ENCODE measurements around the gene NUBP2.

NUBP2 gene

DNA sequence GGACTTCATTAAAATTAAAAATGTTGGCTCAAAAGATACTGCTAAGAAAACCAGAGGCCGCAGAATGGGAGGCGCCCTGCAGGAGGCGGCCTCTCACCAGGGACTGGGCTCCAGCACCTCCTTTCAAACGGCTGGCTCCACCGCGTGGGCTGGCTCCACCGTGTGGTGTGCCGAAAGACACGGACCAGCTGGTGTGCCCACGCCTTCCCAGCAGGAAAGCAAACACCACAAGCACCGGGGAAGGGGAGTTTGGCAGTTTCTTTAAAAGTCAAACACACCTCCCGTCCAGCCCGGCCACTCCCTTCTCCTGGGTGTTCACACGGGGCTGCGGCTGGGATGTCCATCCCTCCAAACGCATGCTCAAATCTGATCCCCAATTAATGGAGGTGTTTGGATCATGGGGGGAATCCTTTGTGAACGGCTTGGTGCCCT, 30.0 kb downstream of the NUBP2 start:
- Histone ChIP-seq H3K36me3 (ENCODE audit: control insufficient read depth in 4 of 4, insufficient read depth in 4 of 4, low read length in 3 of 4) (peaks cover 9 to 55% (median 35%) of the 10 kb centered on the region in 4 experiments), H3K4me3 (ENCODE audit: control insufficient read depth in 1 of 7, extremely low read depth in 1 of 7, insufficient read depth in 4 of 7, low read depth in 2 of 7, low read length in 6 of 7) (no peak overlapping the region), H3K27ac (ENCODE audit: insufficient read depth in 1 of 2, low read depth in 1 of 2, low read length in 2 of 2, poor library complexity in 1 of 2, severe bottlenecking in 2 of 2) (no peak overlapping the region), H3K9me3 (ENCODE audit: control extremely low read depth in 1 of 5, control insufficient read depth in 4 of 5, insufficient read depth in 2 of 5, low read depth in 1 of 5, low read length in 4 of 5) (no peaks in the 10 kb centered on the region), H3K4me1 (ENCODE audit: control extremely low read depth in 1 of 4, control insufficient read depth in 4 of 4, insufficient read depth in 4 of 4, low read length in 3 of 4) (peaks cover 0 to 4% (median 3%) of the 10 kb centered on the region in 4 experiments), H3K27me3 (replicated peaks in 2 of 5; ENCODE audit: control insufficient read depth in 4 of 5, insufficient read depth in 5 of 5, low read length in 4 of 5) (no peaks in the 10 kb centered on the region)
- 33% methylated on average over 8 of the region's 17 CpGs for WGBS (ENCODE audit: insufficient coverage)
- ChIA-PET CTCF (interaction anchor here (1.0 to 3.2 kb wide), 6 partner anchors 11 to 39 kb away, joined by 3 to 10 read pairs (median 8); partner anchors contain the start of genes EME2, FAHD1, HAGH and MRPS34), POLR2A (interaction anchor here (1.4 kb wide), 1 partner anchor 40 kb away, joined by 4 read pairs; the partner anchor contains the start of genes EME2 and MRPS34)
- DNase-seq = peak; percentile 75 to 87 (median 82)

DNA sequence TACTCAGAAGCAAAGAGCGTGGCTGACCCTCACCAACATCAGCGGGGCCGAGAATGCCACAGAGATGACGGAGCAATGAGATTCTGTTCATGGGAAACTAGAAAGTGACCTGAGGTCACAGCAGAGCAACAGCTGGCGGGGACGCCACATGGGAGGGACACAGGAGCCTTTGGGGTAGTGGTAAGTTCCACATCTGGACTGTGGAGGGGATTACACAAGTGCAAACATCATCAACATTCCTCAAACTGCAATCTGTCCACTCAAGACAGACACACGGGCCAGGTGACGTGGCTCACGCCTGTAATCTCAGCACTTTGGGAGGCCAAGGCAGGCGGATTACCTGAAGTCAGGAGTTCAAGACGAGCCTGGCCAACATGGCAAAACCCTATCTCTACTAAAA, 32.7 kb downstream of the NUBP2 start:
- DNase-seq = no peak
- no peaks in the 10 kb centered on the region for H3K27me3 ChIP-seq (replicated peaks in 2 of 5; ENCODE audit: control insufficient read depth in 4 of 5, insufficient read depth in 5 of 5, low read length in 4 of 5)
- no peaks in the 10 kb centered on the region for H3K9me3 ChIP-seq (ENCODE audit: control extremely low read depth in 1 of 5, control insufficient read depth in 4 of 5, insufficient read depth in 2 of 5, low read depth in 1 of 5, low read length in 4 of 5)
- H3K27ac ChIP-seq (ENCODE audit: insufficient read depth in 1 of 2, low read depth in 1 of 2, low read length in 2 of 2, poor library complexity in 1 of 2, severe bottlenecking in 2 of 2) = no peak overlapping the region
- peaks cover 0 to 4% (median 3%) of the 10 kb centered on the region in 4 experiments for H3K4me1 ChIP-seq (ENCODE audit: control extremely low read depth in 1 of 4, control insufficient read depth in 4 of 4, insufficient read depth in 4 of 4, low read length in 3 of 4)
- CTCF ChIA-PET = interaction anchor here (1.1 to 2.8 kb wide), 2 partner anchors 32 to 40 kb away, joined by 3 to 10 read pairs; partner anchors contain the start of genes NUBP2 and SPSB3
- peaks cover 9 to 50% (median 34%) of the 10 kb centered on the region in 4 experiments for H3K36me3 ChIP-seq (ENCODE audit: control insufficient read depth in 4 of 4, insufficient read depth in 4 of 4, low read length in 3 of 4)
- POLR2A ChIA-PET = no interaction called here
- WGBS (ENCODE audit: insufficient coverage) = 97% methylated on average over 10 of the region's 11 CpGs
- H3K4me3 ChIP-seq (ENCODE audit: control insufficient read depth in 1 of 7, extremely low read depth in 1 of 7, insufficient read depth in 4 of 7, low read depth in 2 of 7, low read length in 6 of 7) = no peak overlapping the region

DNA sequence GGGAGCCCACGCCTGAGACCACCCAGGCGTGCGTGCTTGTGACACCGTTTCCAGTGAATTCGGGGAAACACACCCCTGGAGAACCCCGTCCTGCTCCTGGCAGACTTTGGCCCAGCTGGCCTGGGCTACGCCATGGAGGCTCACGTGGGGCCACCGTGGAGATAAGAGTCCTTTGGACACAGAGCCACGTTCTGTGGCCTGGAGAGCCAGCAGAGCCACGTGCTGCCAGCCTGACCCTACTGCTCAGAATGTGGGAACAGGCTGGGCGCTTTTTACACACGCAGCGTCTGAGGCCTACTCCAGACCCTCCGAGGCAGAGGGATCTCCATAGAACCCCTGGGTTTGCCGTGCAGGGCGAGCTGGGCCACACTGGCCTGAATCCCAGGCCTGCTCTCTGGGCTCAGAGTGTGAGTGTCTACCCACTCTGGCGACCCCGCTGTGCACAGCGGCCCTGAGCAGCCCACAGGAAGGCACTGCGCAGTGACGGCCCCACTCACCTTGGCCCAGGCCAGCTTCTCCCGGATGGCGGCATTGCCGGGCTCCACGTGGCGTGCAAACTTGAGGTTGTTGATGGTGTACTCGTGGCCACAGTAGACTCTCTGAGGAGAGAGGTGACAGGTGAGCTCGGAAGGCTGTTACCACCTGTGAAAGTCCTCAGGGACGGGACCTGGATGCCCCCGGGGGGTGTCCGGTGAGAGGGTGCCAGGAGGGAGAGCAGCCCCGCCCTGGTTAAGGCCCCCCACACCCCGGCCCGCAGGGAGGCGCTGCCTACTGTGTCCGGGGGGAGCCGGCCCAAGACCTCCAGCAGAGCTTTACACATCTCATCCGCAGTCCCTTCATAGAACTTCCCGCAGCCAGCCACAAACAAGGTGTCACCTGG, 33.9 kb downstream of the NUBP2 start:
- peaks cover 0 to 4% (median 3%) of the 10 kb centered on the region in 4 experiments for H3K4me1 ChIP-seq (ENCODE audit: control extremely low read depth in 1 of 4, control insufficient read depth in 4 of 4, insufficient read depth in 4 of 4, low read length in 3 of 4)
- POLR2A ChIA-PET = no interaction called here
- no peak overlapping the region for H3K27ac ChIP-seq (ENCODE audit: insufficient read depth in 1 of 2, low read depth in 1 of 2, low read length in 2 of 2, poor library complexity in 1 of 2, severe bottlenecking in 2 of 2)
- WGBS (ENCODE audit: insufficient coverage) = 98% methylated on average over 33 of the region's 40 CpGs
- CTCF ChIA-PET = no interaction called here
- peaks cover 9 to 55% (median 34%) of the 10 kb centered on the region in 4 experiments for H3K36me3 ChIP-seq (ENCODE audit: control insufficient read depth in 4 of 4, insufficient read depth in 4 of 4, low read length in 3 of 4)
- H3K27me3 ChIP-seq (replicated peaks in 2 of 5; ENCODE audit: control insufficient read depth in 4 of 5, insufficient read depth in 5 of 5, low read length in 4 of 5) = no peaks in the 10 kb centered on the region
- H3K4me3 ChIP-seq (ENCODE audit: control insufficient read depth in 1 of 7, extremely low read depth in 1 of 7, insufficient read depth in 4 of 7, low read depth in 2 of 7, low read length in 6 of 7) = no peak overlapping the region
- DNase-seq = no peak
- no peaks in the 10 kb centered on the region for H3K9me3 ChIP-seq (ENCODE audit: control extremely low read depth in 1 of 5, control insufficient read depth in 4 of 5, insufficient read depth in 2 of 5, low read depth in 1 of 5, low read length in 4 of 5)

DNA sequence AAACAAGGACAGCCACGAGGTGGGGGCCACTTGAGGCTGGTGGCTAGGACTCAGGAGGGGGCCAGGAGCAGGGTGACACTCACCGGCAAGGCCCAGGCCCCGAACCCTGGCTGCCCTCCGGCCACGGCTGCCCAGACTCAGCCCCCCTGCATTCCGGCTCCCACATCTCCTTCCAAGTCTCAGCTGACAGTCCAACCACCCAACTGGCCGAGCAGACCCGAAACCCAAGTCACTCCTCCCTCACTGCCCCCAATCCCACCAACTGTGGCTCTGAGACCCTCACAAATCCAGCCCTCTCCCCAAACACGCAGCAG, 34.5 kb downstream of the NUBP2 start:
- H3K9me3 ChIP-seq (ENCODE audit: control extremely low read depth in 1 of 5, control insufficient read depth in 4 of 5, insufficient read depth in 2 of 5, low read depth in 1 of 5, low read length in 4 of 5) = no peaks in the 10 kb centered on the region
- DNase-seq = no peak
- H3K36me3 ChIP-seq (ENCODE audit: control insufficient read depth in 4 of 4, insufficient read depth in 4 of 4, low read length in 3 of 4) = peaks cover 9 to 60% (median 37%) of the 10 kb centered on the region in 4 experiments
- no peak overlapping the region for H3K27ac ChIP-seq (ENCODE audit: insufficient read depth in 1 of 2, low read depth in 1 of 2, low read length in 2 of 2, poor library complexity in 1 of 2, severe bottlenecking in 2 of 2)
- no peaks in the 10 kb centered on the region for H3K27me3 ChIP-seq (replicated peaks in 2 of 5; ENCODE audit: control insufficient read depth in 4 of 5, insufficient read depth in 5 of 5, low read length in 4 of 5)
- H3K4me3 ChIP-seq (ENCODE audit: control insufficient read depth in 1 of 7, extremely low read depth in 1 of 7, insufficient read depth in 4 of 7, low read depth in 2 of 7, low read length in 6 of 7) = no peak overlapping the region
- peaks cover 0 to 4% (median 3%) of the 10 kb centered on the region in 4 experiments for H3K4me1 ChIP-seq (ENCODE audit: control extremely low read depth in 1 of 4, control insufficient read depth in 4 of 4, insufficient read depth in 4 of 4, low read length in 3 of 4)
- POLR2A ChIA-PET = no interaction called here
- CTCF ChIA-PET = no interaction called here
- 100% methylated on average over 3 of the region's 9 CpGs for WGBS (ENCODE audit: insufficient coverage)

DNA sequence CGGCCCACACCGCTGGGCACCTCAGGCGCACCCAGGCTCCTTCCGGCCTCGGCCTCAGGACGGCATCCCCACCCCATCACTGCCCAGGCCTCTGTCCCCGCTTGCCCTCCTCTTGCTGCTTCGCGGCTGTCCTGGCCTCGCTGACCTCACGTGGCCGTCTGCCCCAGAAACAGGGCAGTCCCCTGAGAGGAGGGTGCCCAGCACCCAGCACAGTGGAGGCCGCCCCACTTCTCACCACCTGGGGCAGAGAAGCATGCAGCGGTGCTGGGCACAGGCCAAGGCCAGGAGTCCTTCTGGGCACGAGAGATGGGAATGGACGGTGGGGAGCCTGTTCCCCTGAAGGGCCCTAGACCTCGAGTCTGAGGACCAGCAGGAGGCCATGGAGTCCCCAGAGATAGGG, 35.0 kb downstream of the NUBP2 start:
- H3K9me3 ChIP-seq (ENCODE audit: control extremely low read depth in 1 of 5, control insufficient read depth in 4 of 5, insufficient read depth in 2 of 5, low read depth in 1 of 5, low read length in 4 of 5) = no peaks in the 10 kb centered on the region
- POLR2A ChIA-PET = no interaction called here
- WGBS (ENCODE audit: insufficient coverage) = 98% methylated on average over 17 of the region's 17 CpGs
- no peak overlapping the region for H3K27ac ChIP-seq (ENCODE audit: insufficient read depth in 1 of 2, low read depth in 1 of 2, low read length in 2 of 2, poor library complexity in 1 of 2, severe bottlenecking in 2 of 2)
- peaks cover 0 to 3% (median 3%) of the 10 kb centered on the region in 4 experiments for H3K4me1 ChIP-seq (ENCODE audit: control extremely low read depth in 1 of 4, control insufficient read depth in 4 of 4, insufficient read depth in 4 of 4, low read length in 3 of 4)
- no peak for DNase-seq
- H3K27me3 ChIP-seq (replicated peaks in 2 of 5; ENCODE audit: control insufficient read depth in 4 of 5, insufficient read depth in 5 of 5, low read length in 4 of 5) = no peaks in the 10 kb centered on the region
- peaks cover 9 to 65% (median 41%) of the 10 kb centered on the region in 4 experiments for H3K36me3 ChIP-seq (ENCODE audit: control insufficient read depth in 4 of 4, insufficient read depth in 4 of 4, low read length in 3 of 4)
- CTCF ChIA-PET = no interaction called here
- H3K4me3 ChIP-seq (ENCODE audit: control insufficient read depth in 1 of 7, extremely low read depth in 1 of 7, insufficient read depth in 4 of 7, low read depth in 2 of 7, low read length in 6 of 7) = no peak overlapping the region

DNA sequence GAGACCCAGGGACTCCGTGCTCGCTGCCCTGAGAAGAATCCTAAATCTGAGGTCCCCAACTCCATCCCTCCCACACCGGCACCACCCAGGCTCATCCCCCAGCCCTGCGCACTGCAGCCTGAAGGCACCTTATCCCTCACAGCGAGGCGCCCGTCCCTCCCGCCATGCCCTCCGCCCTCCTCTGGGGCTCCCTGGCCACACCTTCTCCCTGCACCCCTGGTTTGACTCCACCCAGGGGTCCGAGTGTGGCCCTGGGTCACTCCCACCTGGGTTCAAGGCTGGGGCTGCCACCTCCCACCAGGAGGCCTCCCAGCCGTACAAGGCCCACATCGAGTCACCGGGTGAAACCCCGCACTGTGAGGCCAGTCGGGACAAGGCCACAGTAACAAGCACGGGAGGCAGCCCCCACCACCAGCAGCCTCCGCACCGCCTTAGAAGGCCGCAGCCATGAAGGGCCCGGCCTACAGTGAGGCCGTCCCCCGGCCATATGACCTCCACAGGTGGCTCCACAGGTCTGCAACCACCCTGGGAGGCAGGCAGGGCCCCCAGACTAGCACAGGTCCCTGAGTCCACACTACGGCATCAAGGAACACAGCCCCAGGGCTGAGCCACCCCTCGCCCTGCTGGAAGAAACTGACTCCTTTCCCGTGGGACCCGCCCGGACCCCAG, 35.6 kb downstream of the NUBP2 start:
- no peaks in the 10 kb centered on the region for H3K4me1 ChIP-seq (ENCODE audit: control extremely low read depth in 1 of 4, control insufficient read depth in 4 of 4, insufficient read depth in 4 of 4, low read length in 3 of 4)
- H3K4me3 ChIP-seq (ENCODE audit: control insufficient read depth in 1 of 7, extremely low read depth in 1 of 7, insufficient read depth in 4 of 7, low read depth in 2 of 7, low read length in 6 of 7) = no peak overlapping the region
- WGBS (ENCODE audit: insufficient coverage) = 96% methylated on average over 23 of the region's 27 CpGs
- H3K27ac ChIP-seq (ENCODE audit: insufficient read depth in 1 of 2, low read depth in 1 of 2, low read length in 2 of 2, poor library complexity in 1 of 2, severe bottlenecking in 2 of 2) = no peak overlapping the region
- ChIA-PET POLR2A (no interaction called here), CTCF (no interaction called here)
- H3K36me3 ChIP-seq (ENCODE audit: control insufficient read depth in 4 of 4, insufficient read depth in 4 of 4, low read length in 3 of 4) = peaks cover 7 to 64% (median 41%) of the 10 kb centered on the region in 4 experiments
- no peaks in the 10 kb centered on the region for H3K27me3 ChIP-seq (replicated peaks in 2 of 5; ENCODE audit: control insufficient read depth in 4 of 5, insufficient read depth in 5 of 5, low read length in 4 of 5)
- no peak for DNase-seq
- no peaks in the 10 kb centered on the region for H3K9me3 ChIP-seq (ENCODE audit: control extremely low read depth in 1 of 5, control insufficient read depth in 4 of 5, insufficient read depth in 2 of 5, low read depth in 1 of 5, low read length in 4 of 5)

Data from common myeloid progenitor, CD34-positive (primary cell).